GM19351 (cell line): ENCODE data around the gene DHCR24.
"Not testable (repeated sequence)": the region's sequence is repeated elsewhere in the genome, so short reads cannot be mapped to it uniquely, and the experiment has no call there.

Source experiments
- ATAC-seq: cut with Tn5 transposase; IDR thresholded peaks from one replicate; pipeline ENCODE4 v1.9.1; 2021; ENCODE audit warnings: mild to moderate bottlenecking, moderate library complexity; ENCODE audit not compliant: unreplicated experiment

Gene DHCR24

GRCh38 chr1:54888080-54888733, 1.2 kb upstream of the DHCR24 start:
- no peak for ATAC-seq

GRCh38 chr1:54887665-54888071, 673 bp upstream of the DHCR24 start:
- ATAC-seq, result no peak

GRCh38 chr1:54885807-54886723, 930 bp downstream of the DHCR24 start:
- ATAC-seq, result peak; percentile 0

- ATAC-seq, result no peak
Observed at GRCh38 chr1:54885237-54885679, 1.7 kb downstream of the DHCR24 start.

GRCh38 chr1:54884768-54885167, 2.2 kb downstream of the DHCR24 start:
- no peak for ATAC-seq

GRCh38 chr1:54884135-54884586, 2.8 kb downstream of the DHCR24 start:
- no peak for ATAC-seq

- no peak for ATAC-seq
Observed at GRCh38 chr1:54883349-54884102, 3.5 kb downstream of the DHCR24 start.

GRCh38 chr1:54882519-54882918, 4.5 kb downstream of the DHCR24 start:
- ATAC-seq, result no peak

GRCh38 chr1:54881604-54882003, 5.4 kb downstream of the DHCR24 start:
- ATAC-seq, result not testable (repeated sequence)

GRCh38 chr1:54879872-54880271, 7.1 kb downstream of the DHCR24 start:
- ATAC-seq, result no peak

GRCh38 chr1:54876814-54877213, 10.2 kb downstream of the DHCR24 start:
- no peak for ATAC-seq

- ATAC-seq, result no peak
Observed at GRCh38 chr1:54875000-54875399, 12.0 kb downstream of the DHCR24 start.

GRCh38 chr1:54874079-54874830, 12.7 kb downstream of the DHCR24 start:
- no peak for ATAC-seq

- no peak for ATAC-seq
Observed at GRCh38 chr1:54872036-54872331, 15.0 kb downstream of the DHCR24 start.

- ATAC-seq, result no peak
Observed at GRCh38 chr1:54871275-54872035, 15.5 kb downstream of the DHCR24 start.

GRCh38 chr1:54870869-54871268, 16.1 kb downstream of the DHCR24 start:
- no peak for ATAC-seq

- no peak for ATAC-seq
Observed at GRCh38 chr1:54869173-54869851, 17.7 kb downstream of the DHCR24 start.

- no peak for ATAC-seq
Observed at GRCh38 chr1:54867717-54868057, 19.3 kb downstream of the DHCR24 start.
